IPS-20b (cell line): ENCODE measurements around the gene FGD4.

ENCODE experiments used
- H3K27ac ChIP-seq: one replicate; pipeline ENCODE4 v1.5.1; 2013; ENCODE audit warnings: low read length
- H3K27me3 ChIP-seq: 2 replicates; pipeline ENCODE4 v1.6.1; 2013; ENCODE audit warnings: mild to moderate bottlenecking, low read length, inconsistent platforms; ENCODE audit not compliant: insufficient read depth
- H3K36me3 ChIP-seq: 2 replicates; pipeline ENCODE4 v1.6.1; 2013; ENCODE audit warnings: low read depth, mild to moderate bottlenecking, inconsistent platforms, low read length, moderate library complexity; ENCODE audit not compliant: insufficient read depth
- H3K4me1 ChIP-seq: 2 replicates; pipeline ENCODE4 v1.6.1; 2013; ENCODE audit warnings: mild to moderate bottlenecking, control low read depth, inconsistent platforms, low read length, moderate library complexity; ENCODE audit not compliant: insufficient read depth
- H3K4me3 ChIP-seq: 2 replicates; pipeline ENCODE4 v1.5.1; 2013; ENCODE audit warnings: mild to moderate bottlenecking, low read length, inconsistent platforms
- H3K9ac ChIP-seq: 2 replicates; pipeline ENCODE4 v1.6.1; 2013; ENCODE audit warnings: low read depth, mild to moderate bottlenecking, inconsistent platforms, low read length, moderate library complexity
- H3K9me3 ChIP-seq: 2 replicates; pipeline ENCODE4 v1.6.1; 2013; ENCODE audit warnings: mild to moderate bottlenecking, low read depth, low read length, inconsistent platforms; ENCODE audit not compliant: insufficient read depth

Gene FGD4

DNA sequence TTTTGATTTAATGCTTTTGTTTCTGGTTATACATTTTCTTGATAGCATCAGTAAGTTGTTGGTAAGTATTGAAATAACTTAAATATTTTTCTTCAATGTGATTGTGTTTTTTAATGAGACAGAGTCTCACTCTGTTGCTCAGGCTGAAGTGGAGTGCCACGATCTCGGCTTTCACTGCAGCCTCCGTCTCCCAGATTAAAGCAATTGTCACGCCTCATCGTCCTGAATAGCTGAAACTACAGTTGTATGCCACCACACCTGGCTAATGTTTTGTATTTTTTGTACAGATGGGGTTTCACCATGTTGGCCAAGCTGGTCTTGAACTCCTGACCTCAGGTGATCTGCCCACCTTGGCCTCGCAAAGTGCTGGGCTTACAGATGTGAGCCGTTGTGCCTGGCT, 78.8 kb downstream of the FGD4 start:
- Histone ChIP-seq H3K4me1 (0 out of 2 replicates have a peak, but pooled peaks cover 3% of the 10 kb centered on the region), H3K27ac (no peak overlapping the region), H3K9ac (no peak overlapping the region), H3K9me3 (no peaks in the 10 kb centered on the region), H3K4me3 (no peak overlapping the region), H3K36me3 (peaks cover 38% of the 10 kb centered on the region), H3K27me3 (no peaks in the 10 kb centered on the region)

GRCh38 chr12:32478858-32479725, 79.7 kb downstream of the FGD4 start:
- H3K27me3 ChIP-seq, result no peaks in the 10 kb centered on the region

DNA sequence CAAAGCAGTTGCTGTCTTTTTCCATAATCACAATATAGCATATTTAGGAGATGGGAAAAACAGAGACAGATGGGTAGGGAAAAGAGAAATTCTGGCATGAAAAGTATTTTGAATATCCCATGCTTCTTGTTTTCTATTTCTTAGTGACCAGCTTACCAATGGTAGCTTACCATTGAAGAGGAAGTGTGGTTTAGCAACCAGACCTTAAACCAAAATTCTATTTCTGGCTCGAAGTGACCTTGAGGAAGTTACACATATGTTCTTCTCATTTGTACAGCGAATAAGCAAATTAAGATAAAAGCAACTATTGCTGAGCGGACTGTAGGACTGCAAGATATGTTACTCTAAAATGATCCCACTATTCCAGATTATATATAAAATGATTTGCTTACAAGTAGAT, 82.9 kb downstream of the FGD4 start:
- H3K9ac ChIP-seq, result no peak overlapping the region
- no peaks in the 10 kb centered on the region for H3K27me3 ChIP-seq
- 0 out of 2 replicates have a peak, but pooled peaks cover 4% of the 10 kb centered on the region for H3K4me1 ChIP-seq
- no peaks in the 10 kb centered on the region for H3K9me3 ChIP-seq
- no peak overlapping the region for H3K4me3 ChIP-seq
- peaks cover 35% of the 10 kb centered on the region for H3K36me3 ChIP-seq
- no peak overlapping the region for H3K27ac ChIP-seq

More at GRCh38 chr12:32478858-32479725, 79.7 kb downstream of the FGD4 start:
- H3K27ac ChIP-seq, result no peak overlapping the region
- H3K36me3 ChIP-seq, result peaks cover 40% of the 10 kb centered on the region
- no peak overlapping the region for H3K9ac ChIP-seq
- H3K4me1 ChIP-seq, result 0 out of 2 replicates have a peak, but pooled peaks cover 3% of the 10 kb centered on the region
- no peak overlapping the region for H3K4me3 ChIP-seq
- no peaks in the 10 kb centered on the region for H3K9me3 ChIP-seq

- Histone ChIP-seq H3K27me3 (no peaks in the 10 kb centered on the region), H3K9ac (no peak overlapping the region), H3K27ac (no peak overlapping the region), H3K4me3 (no peak overlapping the region), H3K4me1 (0 out of 2 replicates have a peak, but pooled peaks cover 4% of the 10 kb centered on the region), H3K9me3 (no peaks in the 10 kb centered on the region), H3K36me3 (peaks cover 22% of the 10 kb centered on the region)
Observed at GRCh38 chr12:32483499-32483898, 84.1 kb downstream of the FGD4 start.

DNA sequence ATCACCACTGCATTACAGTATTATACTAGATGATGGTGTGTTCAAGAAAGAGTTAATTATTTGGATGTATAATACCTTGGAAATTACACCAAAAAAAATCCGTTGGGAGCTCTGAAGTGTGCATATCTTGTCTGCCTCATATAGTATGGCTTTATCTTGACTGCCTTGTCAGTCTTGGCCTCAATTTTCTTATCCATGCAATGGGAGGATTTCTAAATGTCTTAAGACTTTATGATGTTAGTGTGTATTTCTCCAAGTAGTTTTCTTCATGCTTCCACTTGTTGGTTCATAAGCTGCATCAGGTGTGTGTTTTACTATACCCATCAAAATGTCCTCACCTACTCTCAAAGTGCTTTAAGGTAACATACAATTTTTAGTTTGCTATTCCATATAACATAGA, 84.6 kb downstream of the FGD4 start:
- no peaks in the 10 kb centered on the region for H3K27me3 ChIP-seq
- H3K4me3 ChIP-seq, result no peak overlapping the region
- no peak overlapping the region for H3K27ac ChIP-seq
- H3K4me1 ChIP-seq, result 0 out of 2 replicates have a peak, but pooled peaks cover 4% of the 10 kb centered on the region
- peaks cover 17% of the 10 kb centered on the region for H3K36me3 ChIP-seq
- H3K9me3 ChIP-seq, result no peaks in the 10 kb centered on the region
- H3K9ac ChIP-seq, result no peak overlapping the region

GRCh38 chr12:32486158-32486557, 86.8 kb downstream of the FGD4 start:
- H3K27me3 ChIP-seq, result no peaks in the 10 kb centered on the region
- no peak overlapping the region for H3K4me3 ChIP-seq
- no peak overlapping the region for H3K27ac ChIP-seq
- H3K9ac ChIP-seq, result no peak overlapping the region
- H3K9me3 ChIP-seq, result no peaks in the 10 kb centered on the region
- peaks cover 14% of the 10 kb centered on the region for H3K36me3 ChIP-seq
- 0 out of 2 replicates have a peak, but pooled peaks cover 10% of the 10 kb centered on the region for H3K4me1 ChIP-seq

DNA sequence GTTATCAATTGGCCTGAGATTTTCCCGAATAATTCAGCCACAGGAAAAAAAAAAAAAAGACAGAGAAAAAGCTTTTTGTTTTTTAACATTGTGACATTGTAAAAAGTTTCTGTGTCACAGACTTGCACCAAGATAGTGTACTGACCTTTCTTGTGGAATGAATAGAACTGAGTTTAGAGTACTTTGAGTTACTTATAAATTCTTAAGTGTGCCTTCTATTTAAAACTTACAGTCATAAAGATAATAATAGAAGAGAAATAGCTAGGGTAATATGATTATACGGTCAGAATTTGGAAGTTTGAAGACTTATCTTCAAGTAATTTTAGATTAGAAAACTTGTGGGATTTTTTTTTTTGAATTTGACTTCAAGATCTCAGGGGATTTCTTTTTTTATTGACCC, 88.8 kb downstream of the FGD4 start:
- H3K9ac ChIP-seq, result no peak overlapping the region
- H3K4me1 ChIP-seq, result peaks cover 11% of the 10 kb centered on the region; the same call in 1 of the 2 replicates
- H3K27me3 ChIP-seq, result no peaks in the 10 kb centered on the region
- H3K27ac ChIP-seq, result no peak overlapping the region
- H3K36me3 ChIP-seq, result peaks cover 13% of the 10 kb centered on the region; the same call in 1 of the 2 replicates
- H3K9me3 ChIP-seq, result no peaks in the 10 kb centered on the region
- H3K4me3 ChIP-seq, result no peak overlapping the region

DNA sequence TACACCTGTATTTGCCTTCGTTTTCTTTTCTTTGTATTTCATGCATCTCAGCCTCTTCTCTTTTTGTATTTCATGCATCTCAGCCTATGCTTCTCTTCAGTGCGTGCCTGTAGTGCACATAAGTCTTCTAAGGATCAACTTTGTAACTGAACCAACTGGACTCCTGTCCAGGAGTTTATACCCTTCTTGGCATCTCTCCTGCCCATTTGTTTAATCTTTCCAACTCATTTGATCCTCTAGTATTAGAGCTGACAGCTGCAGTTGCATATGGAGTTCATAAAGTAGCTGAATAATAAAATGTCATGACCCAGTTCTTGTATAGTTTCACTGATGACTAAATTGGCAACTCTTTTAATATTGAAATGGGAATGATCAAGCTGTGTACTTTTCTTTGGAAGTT, 89.7 kb downstream of the FGD4 start:
- H3K27me3 ChIP-seq, result no peaks in the 10 kb centered on the region
- H3K9me3 ChIP-seq, result no peaks in the 10 kb centered on the region
- H3K4me1 ChIP-seq, result peaks cover 11% of the 10 kb centered on the region; the same call in 1 of the 2 replicates
- no peak overlapping the region for H3K27ac ChIP-seq
- no peak overlapping the region for H3K4me3 ChIP-seq
- H3K9ac ChIP-seq, result no peak overlapping the region
- peaks cover 4% of the 10 kb centered on the region; the same call in 1 of the 2 replicates for H3K36me3 ChIP-seq

GRCh38 chr12:32490801-32491200, 91.4 kb downstream of the FGD4 start:
- Histone ChIP-seq H3K4me1 (peaks cover 8% of the 10 kb centered on the region), H3K27me3 (no peaks in the 10 kb centered on the region)

DNA sequence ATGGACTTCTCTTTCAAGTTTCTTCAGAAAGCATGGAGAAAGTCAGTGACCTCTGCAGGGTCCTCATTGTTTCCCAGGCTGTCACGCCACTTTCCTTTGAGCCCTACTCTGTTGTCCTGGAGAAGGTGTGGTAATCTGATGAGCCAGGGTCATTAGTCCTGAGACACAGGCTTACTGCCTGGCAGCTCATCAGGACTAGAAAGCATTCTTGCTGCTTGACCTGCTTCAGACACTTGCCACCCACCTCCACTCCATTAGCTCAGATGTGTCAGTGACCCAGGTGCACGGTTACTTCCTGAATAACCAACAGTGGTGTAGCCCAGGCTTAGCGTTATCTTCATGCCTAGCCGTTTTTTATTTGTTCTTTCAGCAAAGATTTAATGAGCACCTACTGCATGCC, 93.9 kb downstream of the FGD4 start:
- Histone ChIP-seq H3K36me3 (no peaks in the 10 kb centered on the region), H3K27ac (no peak overlapping the region), H3K9me3 (no peaks in the 10 kb centered on the region), H3K27me3 (no peaks in the 10 kb centered on the region), H3K4me3 (no peak overlapping the region), H3K9ac (no peak overlapping the region), H3K4me1 (peaks cover 7% of the 10 kb centered on the region)

More at GRCh38 chr12:32490801-32491200, 91.4 kb downstream of the FGD4 start:
- H3K36me3 ChIP-seq, result no peaks in the 10 kb centered on the region
- H3K9me3 ChIP-seq, result no peaks in the 10 kb centered on the region
- no peak overlapping the region for H3K9ac ChIP-seq
- no peak overlapping the region for H3K4me3 ChIP-seq
- H3K27ac ChIP-seq, result no peak overlapping the region

DNA sequence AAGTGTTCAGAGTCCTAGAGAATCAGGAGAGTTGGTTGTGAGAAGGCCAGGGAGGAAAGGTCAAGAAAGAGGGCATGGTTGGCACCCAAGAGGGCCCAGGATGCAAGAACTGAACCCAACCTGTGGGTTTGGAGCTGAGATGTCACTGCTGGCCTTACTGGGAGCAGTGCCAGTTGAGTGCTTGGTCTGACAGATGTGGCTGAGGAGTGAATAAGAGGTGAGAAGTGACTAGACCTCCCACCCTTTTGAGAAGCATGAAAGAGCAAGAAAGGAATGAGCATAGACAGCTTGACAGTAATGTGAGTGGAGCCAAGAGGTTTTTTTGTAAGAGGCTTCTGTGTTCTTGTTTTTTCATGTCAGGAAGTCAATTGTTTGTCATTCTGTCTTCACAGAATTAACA, 95.3 kb downstream of the FGD4 start:
- Histone ChIP-seq H3K9ac (no peak overlapping the region), H3K27ac (no peak overlapping the region), H3K9me3 (no peaks in the 10 kb centered on the region), H3K27me3 (no peaks in the 10 kb centered on the region), H3K36me3 (no peaks in the 10 kb centered on the region), H3K4me3 (no peak overlapping the region), H3K4me1 (peaks cover 7% of the 10 kb centered on the region)

DNA sequence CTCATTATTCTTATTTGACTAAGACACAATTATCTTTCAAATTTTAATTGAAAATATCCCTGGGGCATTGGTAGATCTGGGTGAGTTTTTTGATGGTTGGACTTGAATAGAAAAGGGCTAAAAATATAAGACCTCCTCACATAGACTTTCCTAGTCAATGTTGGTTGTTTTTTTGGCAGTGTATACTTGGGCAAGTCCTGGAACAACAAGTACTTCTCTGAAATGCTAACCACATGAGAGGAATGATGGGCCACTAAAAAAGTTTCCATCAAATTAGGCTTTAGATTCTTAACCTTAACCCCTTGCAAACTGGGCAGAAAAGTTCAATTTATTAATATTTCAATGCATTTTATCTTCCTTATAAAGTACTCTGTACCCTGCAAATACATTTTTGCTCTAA, 97.6 kb downstream of the FGD4 start:
- Histone ChIP-seq H3K36me3 (no peaks in the 10 kb centered on the region), H3K4me1 (peaks cover 7% of the 10 kb centered on the region), H3K4me3 (no peak overlapping the region), H3K27ac (no peak overlapping the region), H3K9ac (no peak overlapping the region), H3K9me3 (no peaks in the 10 kb centered on the region), H3K27me3 (no peaks in the 10 kb centered on the region)
